ENCODE data around the gene RYR2.

The RYR2 gene

DNA sequence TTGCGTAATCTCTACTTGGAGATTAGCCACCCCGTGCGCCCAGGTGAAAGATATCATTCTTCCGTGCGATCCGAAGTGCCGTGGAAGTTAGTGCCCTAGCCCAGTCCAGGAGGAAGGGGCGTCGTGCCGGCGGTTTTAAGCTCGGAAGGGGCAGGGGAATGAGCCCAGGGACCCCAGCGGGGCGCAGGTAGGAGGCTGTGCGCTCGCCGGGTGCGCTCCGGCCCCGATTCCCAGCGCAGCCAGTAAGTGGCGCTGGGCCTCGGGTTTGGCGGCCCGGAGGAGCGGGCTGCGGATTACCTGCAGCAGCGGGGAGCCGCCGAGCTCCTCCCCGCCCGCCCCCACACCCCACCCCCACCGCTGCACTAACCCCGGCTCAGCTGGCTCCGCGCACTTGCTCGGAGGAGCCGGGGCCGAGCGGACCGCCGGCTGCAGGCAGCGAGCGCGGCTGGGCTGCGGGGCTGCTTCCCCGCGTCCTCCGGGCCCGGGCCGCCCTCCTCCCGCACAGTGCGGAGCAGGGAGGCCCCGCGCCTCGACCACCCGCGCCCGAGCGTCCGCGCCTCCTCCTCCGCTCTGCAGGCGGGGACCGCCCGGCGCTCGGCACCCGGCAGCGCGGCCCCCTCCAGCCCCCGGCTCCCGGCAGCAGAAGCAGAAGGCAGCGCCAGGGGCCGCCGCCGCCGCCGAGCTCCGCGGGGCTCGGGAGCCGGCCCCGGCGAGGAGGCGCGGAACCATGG lies at the start of gene RYR2:
Gene RYR2, plus strand, starts transcription at position 390 of the 731 bp plus-strand sequence. Its CDS starts 338 bp downstream, at position 728.
- no peak within 1 kb of the TSS for H3K27ac ChIP-seq
- DNase-seq (ENCODE audit: low read depth, low spot score): no peak

- no peak overlapping the region for H3K27ac ChIP-seq
- no peak for DNase-seq (ENCODE audit: low read depth, low spot score)
These were observed 49.5 kb upstream of the RYR2 start for GRCh38 chr1:236992449-236992848.

DNA sequence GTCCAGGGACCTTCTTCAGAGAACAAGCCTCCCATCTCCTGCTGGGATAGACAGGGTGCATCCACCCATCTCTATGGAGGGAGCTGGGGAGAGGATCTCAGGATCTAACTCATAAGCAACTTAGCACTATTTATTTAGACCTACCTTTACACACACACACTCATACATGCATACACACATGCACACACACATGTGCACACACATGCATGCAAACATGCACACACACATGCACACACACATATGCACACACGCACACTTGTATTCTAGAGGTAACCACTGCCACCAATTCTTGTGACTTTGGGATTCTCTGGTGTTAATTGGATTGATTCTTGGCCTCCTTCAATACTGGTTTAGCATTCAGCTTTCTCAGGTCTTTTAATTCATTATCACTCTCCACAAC lies 47.5 kb upstream of the RYR2 start:
- H3K27ac ChIP-seq: no peak overlapping the region
- no peak for DNase-seq (ENCODE audit: low read depth, low spot score)

DNA sequence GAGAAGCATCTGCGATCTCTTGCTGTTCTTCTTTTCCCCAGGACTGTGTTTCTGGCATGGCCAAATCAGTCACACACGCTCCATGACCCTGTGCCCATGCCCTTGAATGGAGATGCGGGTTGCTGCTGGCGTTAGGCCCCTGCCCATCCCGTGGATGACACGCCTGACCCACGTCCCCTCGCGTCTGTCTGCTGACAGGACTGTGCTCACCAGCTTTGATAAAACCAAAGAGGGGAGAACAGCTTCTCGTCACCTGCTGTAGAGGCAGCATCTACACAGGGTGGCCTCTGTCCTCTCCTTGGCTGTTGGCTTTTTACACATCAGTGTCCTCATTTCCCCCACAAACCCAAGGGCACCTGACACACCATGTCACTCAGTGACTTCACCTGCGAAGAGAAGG lies 44.6 kb upstream of the RYR2 start:
- no peak for DNase-seq (ENCODE audit: low read depth, low spot score)
- no peak overlapping the region for H3K27ac ChIP-seq

- DNase-seq (ENCODE audit: low read depth, low spot score): no peak
- H3K27ac ChIP-seq: no peak overlapping the region
These were observed 44.1 kb upstream of the RYR2 start for GRCh38 chr1:236997882-236998281.

GRCh38 chr1:236998546-236998945 lies 43.4 kb upstream of the RYR2 start:
- no peak for DNase-seq (ENCODE audit: low read depth, low spot score)
- H3K27ac ChIP-seq: no peak overlapping the region

GRCh38 chr1:237000191-237000590 lies 41.8 kb upstream of the RYR2 start:
- no peak overlapping the region for H3K27ac ChIP-seq
- no peak for DNase-seq (ENCODE audit: low read depth, low spot score)

DNA sequence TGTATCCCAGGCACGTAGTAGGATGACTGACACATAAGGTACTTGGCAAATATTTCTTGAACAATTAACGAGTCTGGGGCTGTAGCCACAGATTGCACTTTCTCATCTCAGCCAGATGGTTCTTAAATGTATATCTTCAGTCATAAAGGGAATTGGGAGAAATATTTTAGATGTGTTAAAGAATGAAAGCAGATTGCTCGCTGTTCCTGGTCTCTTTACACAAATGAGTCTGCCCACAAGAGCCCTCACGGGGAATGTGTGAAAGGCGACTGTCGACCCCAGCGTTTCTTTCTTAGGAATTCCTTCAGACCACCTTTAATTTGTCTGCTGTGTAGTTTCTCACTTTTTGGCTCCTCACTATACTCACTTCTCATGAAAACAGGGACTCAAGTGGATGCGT lies 38.5 kb upstream of the RYR2 start:
- no peak for DNase-seq (ENCODE audit: low read depth, low spot score)
- H3K27ac ChIP-seq: no peak overlapping the region

DNA sequence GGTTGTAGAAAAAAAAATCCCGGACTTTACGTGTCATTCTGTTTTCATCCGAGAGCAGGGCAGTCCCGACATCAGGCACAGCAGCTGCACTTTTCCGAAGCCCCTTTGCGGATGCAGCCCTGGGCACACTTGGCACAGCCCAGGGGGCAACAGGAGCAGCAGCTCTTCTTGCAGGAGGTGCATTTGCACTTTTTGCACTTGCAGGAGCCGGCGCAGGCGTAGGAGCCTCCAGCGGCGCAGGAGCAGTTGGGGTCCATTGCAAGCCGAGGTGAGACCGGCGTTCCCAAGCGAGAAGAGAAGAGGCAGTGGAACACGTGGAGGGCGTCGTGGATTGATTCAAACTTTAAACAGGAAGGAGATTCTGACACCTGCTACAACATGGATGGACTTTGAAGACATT lies 37.9 kb upstream of the RYR2 start, which contains the start of gene MT1HL1:
Gene MT1HL1, minus strand, starts transcription at position 326 of the 400 bp plus-strand sequence. Its CDS starts 69 bp downstream, at position 257.
- DNase-seq (ENCODE audit: low read depth, low spot score): no peak
- no peak within 1 kb of the TSS for H3K27ac ChIP-seq

GRCh38 chr1:237005674-237006073 lies 36.3 kb upstream of the RYR2 start:
- DNase-seq (ENCODE audit: low read depth, low spot score): no peak
- H3K27ac ChIP-seq: no peak overlapping the region

DNA sequence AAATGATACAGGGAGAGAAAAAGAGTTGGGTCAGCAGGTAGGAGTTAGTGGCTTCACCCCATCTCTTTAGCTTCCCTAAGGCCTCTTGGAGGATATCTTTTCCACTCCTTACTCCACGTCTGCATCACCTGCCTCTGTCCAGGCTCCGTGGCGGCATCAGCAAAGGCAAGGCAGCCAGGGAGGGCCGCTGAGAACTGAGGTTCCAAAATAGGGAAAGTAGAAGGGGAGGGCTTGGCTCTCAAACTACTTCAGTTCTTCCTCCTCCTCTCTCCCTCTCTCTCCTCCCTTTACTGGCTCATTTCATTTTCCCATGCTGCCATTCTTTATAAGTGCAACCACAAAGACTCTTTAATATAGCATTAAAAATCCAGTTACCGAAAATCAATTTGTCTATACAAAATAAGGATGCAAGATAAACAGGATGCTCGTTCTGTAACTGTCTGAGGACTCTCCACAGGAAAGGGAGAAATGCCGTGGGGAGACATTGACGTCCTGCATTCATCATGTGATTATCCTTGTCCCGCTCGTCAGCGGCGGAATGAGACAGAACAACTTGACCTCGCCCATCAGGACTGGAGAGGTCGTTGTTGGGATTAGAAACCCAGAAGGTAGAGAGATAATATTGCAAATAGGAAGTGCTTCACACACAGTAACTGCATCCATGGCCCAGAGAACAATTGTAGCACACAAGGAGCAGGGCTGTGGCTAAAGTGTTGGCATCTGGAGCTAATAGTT lies 34.7 kb upstream of the RYR2 start:
- H3K27ac ChIP-seq: no peak overlapping the region

GRCh38 chr1:237009611-237010010 lies 32.4 kb upstream of the RYR2 start:
- no peak overlapping the region for H3K27ac ChIP-seq
- no peak for DNase-seq (ENCODE audit: low read depth, low spot score)

More for the DNA sequence above, 34.7 kb upstream of the RYR2 start:
- no peak for DNase-seq (ENCODE audit: low read depth, low spot score)

DNA sequence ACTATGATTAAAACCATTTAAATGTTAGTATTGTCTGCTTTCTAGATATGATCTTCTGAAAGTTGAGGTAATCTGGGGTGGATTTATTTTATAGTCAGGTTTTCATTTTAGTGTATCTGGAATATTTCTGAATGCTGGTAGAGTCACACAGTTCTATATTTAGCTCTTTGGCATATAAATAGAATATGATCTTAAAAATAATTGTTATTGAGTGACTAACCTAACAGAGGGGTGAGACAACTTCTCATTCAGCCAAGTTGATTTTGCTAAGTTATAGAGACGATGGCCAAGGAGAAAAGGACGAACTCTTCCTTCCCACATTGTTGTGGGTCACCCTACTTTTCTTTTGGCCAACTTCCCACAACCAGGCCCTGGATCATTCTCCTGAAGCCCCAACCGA lies 30.6 kb upstream of the RYR2 start:
- DNase-seq (ENCODE audit: low read depth, low spot score): no peak
- no peak overlapping the region for H3K27ac ChIP-seq

GRCh38 chr1:237012361-237012760 lies 29.6 kb upstream of the RYR2 start:
- DNase-seq (ENCODE audit: low read depth, low spot score): no peak
- H3K27ac ChIP-seq: no peak overlapping the region

DNA sequence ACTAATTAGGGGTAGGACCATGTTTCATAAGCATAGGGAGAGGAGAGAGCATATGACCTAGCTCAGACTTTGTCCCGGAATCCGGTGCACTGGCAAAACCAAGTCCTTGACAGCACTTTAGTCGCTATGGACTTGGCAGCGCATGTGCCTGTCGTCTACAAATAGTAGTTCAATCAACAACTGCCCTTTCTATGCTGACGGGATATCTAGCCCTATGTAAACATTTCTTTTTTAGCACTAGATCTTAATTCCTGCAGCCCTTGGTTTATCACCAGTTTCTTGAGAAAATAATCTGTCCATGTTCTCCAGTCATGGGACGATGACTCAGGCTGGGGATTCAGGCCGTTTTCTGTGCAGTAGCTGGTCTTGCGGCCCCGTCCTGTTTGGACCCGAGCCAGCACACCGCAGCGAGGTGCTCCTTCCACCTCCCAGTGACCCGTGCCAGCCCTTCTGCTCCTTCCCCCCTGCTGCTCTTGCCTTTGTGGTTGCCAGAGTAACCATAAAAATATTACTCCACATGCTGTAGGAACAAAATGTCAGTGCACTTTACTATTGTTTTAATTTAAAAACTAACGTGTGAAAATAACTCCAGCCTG lies 29.1 kb upstream of the RYR2 start:
- no peak overlapping the region for H3K27ac ChIP-seq
- no peak for DNase-seq (ENCODE audit: low read depth, low spot score)

DNA sequence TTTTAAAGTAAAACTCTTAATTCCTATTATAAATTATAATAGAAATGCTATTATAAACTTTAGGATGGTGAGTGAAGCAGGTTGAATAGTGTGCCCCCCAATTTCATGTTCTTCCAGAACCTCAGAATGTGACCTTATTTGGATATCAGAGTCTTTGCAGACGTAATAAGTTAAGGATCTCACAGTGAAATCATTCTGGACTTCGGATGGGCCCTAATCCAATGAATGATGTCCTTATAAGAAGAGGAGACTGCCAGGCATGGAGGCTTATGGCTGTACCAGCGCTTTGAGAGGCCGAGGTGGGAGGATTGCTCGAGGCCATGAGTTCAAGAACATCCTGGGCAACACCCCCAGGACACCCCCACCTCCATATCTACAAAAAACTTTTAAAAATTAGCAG lies 28.4 kb upstream of the RYR2 start:
- DNase-seq (ENCODE audit: low read depth, low spot score): no peak
- H3K27ac ChIP-seq: no peak overlapping the region

- no peak overlapping the region for H3K27ac ChIP-seq
- no peak for DNase-seq (ENCODE audit: low read depth, low spot score)
These were observed 25.4 kb upstream of the RYR2 start for GRCh38 chr1:237016626-237017025.

DNA sequence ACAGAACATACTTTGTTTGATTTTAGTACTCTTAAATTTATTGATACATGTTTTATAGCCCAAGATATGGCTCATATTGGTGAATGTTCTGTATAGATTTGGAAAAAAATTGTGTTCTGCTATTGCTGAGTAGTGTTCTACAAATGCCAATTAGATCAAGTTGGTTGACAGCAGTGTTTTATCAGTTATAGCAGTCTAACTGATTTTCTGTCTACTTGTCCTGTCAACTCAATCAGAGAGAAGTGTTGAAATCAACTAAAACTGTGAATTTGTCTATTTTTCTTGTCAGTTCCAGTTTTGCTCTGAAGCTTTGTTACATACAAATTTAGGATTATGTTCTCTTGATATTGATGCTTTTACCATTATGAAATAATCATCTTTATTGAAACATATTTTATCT lies 23.1 kb upstream of the RYR2 start:
- DNase-seq (ENCODE audit: low read depth, low spot score): no peak
- H3K27ac ChIP-seq: no peak overlapping the region

- H3K27ac ChIP-seq: no peak overlapping the region
- DNase-seq (ENCODE audit: low read depth, low spot score): no peak
These were observed 16.5 kb upstream of the RYR2 start for GRCh38 chr1:237025358-237026074.

GRCh38 chr1:237029240-237029639 lies 12.7 kb upstream of the RYR2 start:
- DNase-seq (ENCODE audit: low read depth, low spot score): no peak
- H3K27ac ChIP-seq: no peak overlapping the region

Data from epithelial cell of prostate (primary cell).